ENCODE data around the gene KIAA1191.
A peak's percentile ranks its signal among the peaks of the same experiment; 100 is the strongest.
"Not testable (repeated sequence)": the region's sequence is repeated elsewhere in the genome, so short reads cannot be mapped to it uniquely, and the experiment has no call there.

Gene KIAA1191

GRCh38 chr5:176361437-176362232 is at the start of gene KIAA1191:
KIAA1191 (minus strand) TSS chr5:176361764; CDS start chr5:176359508, 2,256 bp downstream.
- Histone ChIP-seq H3K9me3 (ENCODE audit: control insufficient read depth, low read depth, low read length) (no peaks in the 10 kb centered on the region), H3K27ac (ENCODE audit: low read length) (peak within 1 kb of the TSS; percentile 91), H3K4me3 (ENCODE audit: low read length) (peak within 1 kb of the TSS; percentile 93), H3K9ac (ENCODE audit: low read length) (peak within 1 kb of the TSS; percentile 95), H3K27me3 (ENCODE audit: control insufficient read depth, insufficient read depth, low read length) (peaks cover 50% of the 10 kb centered on the region), H3K36me3 (ENCODE audit: control insufficient read depth, low read depth, low read length) (peaks cover 20% of the 10 kb centered on the region), H3K4me1 (ENCODE audit: control insufficient read depth, low read depth, low read length) (peaks cover 3% of the 10 kb centered on the region)

GRCh38 chr5:176410486-176411180 is 49.1 kb upstream of the KIAA1191 start:
- H3K27ac ChIP-seq (ENCODE audit: low read length): no peak overlapping the region
- H3K9me3 ChIP-seq (ENCODE audit: control insufficient read depth, low read depth, low read length): no peaks in the 10 kb centered on the region
- no peaks in the 10 kb centered on the region for H3K36me3 ChIP-seq (ENCODE audit: control insufficient read depth, low read depth, low read length)
- no peak overlapping the region for H3K9ac ChIP-seq (ENCODE audit: low read length)
- peaks cover 2% of the 10 kb centered on the region for H3K27me3 ChIP-seq (ENCODE audit: control insufficient read depth, insufficient read depth, low read length)
- no peaks in the 10 kb centered on the region for H3K4me1 ChIP-seq (ENCODE audit: control insufficient read depth, low read depth, low read length)
- no peak overlapping the region for H3K4me3 ChIP-seq (ENCODE audit: low read length)

GRCh38 chr5:176409765-176410164 is 48.2 kb upstream of the KIAA1191 start:
- H3K9ac ChIP-seq (ENCODE audit: low read length): no peak overlapping the region
- H3K4me1 ChIP-seq (ENCODE audit: control insufficient read depth, low read depth, low read length): no peaks in the 10 kb centered on the region
- H3K36me3 ChIP-seq (ENCODE audit: control insufficient read depth, low read depth, low read length): no peaks in the 10 kb centered on the region
- H3K27ac ChIP-seq (ENCODE audit: low read length): no peak overlapping the region
- no peaks in the 10 kb centered on the region for H3K27me3 ChIP-seq (ENCODE audit: control insufficient read depth, insufficient read depth, low read length)
- no peaks in the 10 kb centered on the region for H3K9me3 ChIP-seq (ENCODE audit: control insufficient read depth, low read depth, low read length)
- no peak overlapping the region for H3K4me3 ChIP-seq (ENCODE audit: low read length)

GRCh38 chr5:176408590-176408989 is 47.0 kb upstream of the KIAA1191 start:
- Histone ChIP-seq H3K4me3 (ENCODE audit: low read length) (no peak overlapping the region), H3K27ac (ENCODE audit: low read length) (no peak overlapping the region), H3K4me1 (ENCODE audit: control insufficient read depth, low read depth, low read length) (no peaks in the 10 kb centered on the region), H3K9me3 (ENCODE audit: control insufficient read depth, low read depth, low read length) (no peaks in the 10 kb centered on the region), H3K27me3 (ENCODE audit: control insufficient read depth, insufficient read depth, low read length) (no peaks in the 10 kb centered on the region), H3K9ac (ENCODE audit: low read length) (no peak overlapping the region), H3K36me3 (ENCODE audit: control insufficient read depth, low read depth, low read length) (no peaks in the 10 kb centered on the region)

- not testable (repeated sequence) for H3K36me3 ChIP-seq (ENCODE audit: control insufficient read depth, low read depth, low read length); H3K9me3 ChIP-seq (ENCODE audit: control insufficient read depth, low read depth, low read length); H3K27ac ChIP-seq (ENCODE audit: low read length); H3K4me3 ChIP-seq (ENCODE audit: low read length); H3K4me1 ChIP-seq (ENCODE audit: control insufficient read depth, low read depth, low read length); H3K27me3 ChIP-seq (ENCODE audit: control insufficient read depth, insufficient read depth, low read length); H3K9ac ChIP-seq (ENCODE audit: low read length)
These were observed 46.6 kb upstream of the KIAA1191 start for GRCh38 chr5:176408252-176408573.

GRCh38 chr5:176407456-176408251 is 46.1 kb upstream of the KIAA1191 start:
- H3K36me3 ChIP-seq (ENCODE audit: control insufficient read depth, low read depth, low read length): no peaks in the 10 kb centered on the region
- no peaks in the 10 kb centered on the region for H3K4me1 ChIP-seq (ENCODE audit: control insufficient read depth, low read depth, low read length)
- H3K9me3 ChIP-seq (ENCODE audit: control insufficient read depth, low read depth, low read length): no peaks in the 10 kb centered on the region
- no peak overlapping the region for H3K27ac ChIP-seq (ENCODE audit: low read length)
- H3K9ac ChIP-seq (ENCODE audit: low read length): no peak overlapping the region
- no peaks in the 10 kb centered on the region for H3K27me3 ChIP-seq (ENCODE audit: control insufficient read depth, insufficient read depth, low read length)
- H3K4me3 ChIP-seq (ENCODE audit: low read length): no peak overlapping the region

- Histone ChIP-seq H3K36me3 (ENCODE audit: control insufficient read depth, low read depth, low read length) (no peaks in the 10 kb centered on the region), H3K27me3 (ENCODE audit: control insufficient read depth, insufficient read depth, low read length) (no peaks in the 10 kb centered on the region), H3K9ac (ENCODE audit: low read length) (no peak overlapping the region), H3K4me1 (ENCODE audit: control insufficient read depth, low read depth, low read length) (no peaks in the 10 kb centered on the region), H3K4me3 (ENCODE audit: low read length) (no peak overlapping the region), H3K27ac (ENCODE audit: low read length) (no peak overlapping the region), H3K9me3 (ENCODE audit: control insufficient read depth, low read depth, low read length) (no peaks in the 10 kb centered on the region)
These were observed 45.0 kb upstream of the KIAA1191 start for GRCh38 chr5:176406436-176407052.

GRCh38 chr5:176405656-176406435 is 44.3 kb upstream of the KIAA1191 start:
- H3K9ac ChIP-seq (ENCODE audit: low read length): no peak overlapping the region
- no peaks in the 10 kb centered on the region for H3K36me3 ChIP-seq (ENCODE audit: control insufficient read depth, low read depth, low read length)
- no peak overlapping the region for H3K4me3 ChIP-seq (ENCODE audit: low read length)
- H3K27ac ChIP-seq (ENCODE audit: low read length): no peak overlapping the region
- no peaks in the 10 kb centered on the region for H3K4me1 ChIP-seq (ENCODE audit: control insufficient read depth, low read depth, low read length)
- no peaks in the 10 kb centered on the region for H3K27me3 ChIP-seq (ENCODE audit: control insufficient read depth, insufficient read depth, low read length)
- H3K9me3 ChIP-seq (ENCODE audit: control insufficient read depth, low read depth, low read length): no peaks in the 10 kb centered on the region

- no peaks in the 10 kb centered on the region for H3K4me1 ChIP-seq (ENCODE audit: control insufficient read depth, low read depth, low read length)
- no peak overlapping the region for H3K4me3 ChIP-seq (ENCODE audit: low read length)
These were observed 40.0 kb upstream of the KIAA1191 start for GRCh38 chr5:176401281-176402205.

More at GRCh38 chr5:176401281-176402205, 40.0 kb upstream of the KIAA1191 start:
- H3K27ac ChIP-seq (ENCODE audit: low read length): no peak overlapping the region
- H3K9ac ChIP-seq (ENCODE audit: low read length): no peak overlapping the region
- H3K27me3 ChIP-seq (ENCODE audit: control insufficient read depth, insufficient read depth, low read length): no peaks in the 10 kb centered on the region
- no peaks in the 10 kb centered on the region for H3K9me3 ChIP-seq (ENCODE audit: control insufficient read depth, low read depth, low read length)
- H3K36me3 ChIP-seq (ENCODE audit: control insufficient read depth, low read depth, low read length): no peaks in the 10 kb centered on the region

Data from iPS-18a (cell line).